Stimulated activated CD4-positive, alpha-beta T cell treated with anti-CD3 and anti-CD28 coated beads, Interleukin-1b, Interleukin-23, amount 100 ng/mL, for 4 hours (primary cell): Measurements from ENCODE around the gene ZDHHC22.
"Not testable (repeated sequence)": the region's sequence is repeated elsewhere in the genome, so short reads cannot be mapped to it uniquely, and the experiment has no call there.

Source experiments
- DNase-seq, 2 donors: peaks; one replicate each; pipeline ENCODE4 v3.0.0-alpha.2; 2020; ENCODE audit warnings: low read depth in 2 of 2

Gene ZDHHC22

GRCh38 chr14:77141214-77142004 is at the start of gene ZDHHC22:
TSS of gene ZDHHC22 (minus strand) at chr14:77141791. CDS start at chr14:77139738, 2,053 bp downstream.
- no peak for DNase-seq

- no peak for DNase-seq
Measured at GRCh38 chr14:77190977-77191376, 49.4 kb upstream of the ZDHHC22 start.

GRCh38 chr14:77189479-77189878 is 47.9 kb upstream of the ZDHHC22 start:
- DNase-seq, result no peak

GRCh38 chr14:77187649-77188012 is 46.0 kb upstream of the ZDHHC22 start:
- DNase-seq, result no peak

- DNase-seq, result no peak
Measured at GRCh38 chr14:77186911-77187648, 45.5 kb upstream of the ZDHHC22 start.

GRCh38 chr14:77185093-77185465 is 43.5 kb upstream of the ZDHHC22 start:
- DNase-seq, result no peak

- DNase-seq, result no peak
Measured at GRCh38 chr14:77184396-77185092, 43.0 kb upstream of the ZDHHC22 start.

GRCh38 chr14:77183896-77184295 is 42.3 kb upstream of the ZDHHC22 start:
- DNase-seq, result no peak

- peak; percentile 22 to 54 for DNase-seq
Measured at GRCh38 chr14:77181603-77182437, 40.2 kb upstream of the ZDHHC22 start, which contains the start of gene TMEM63C. TSS of gene TMEM63C (plus strand) at chr14:77181798. CDS start at chr14:77218814, 37,016 bp downstream.

- no peak for DNase-seq
Measured at GRCh38 chr14:77180726-77181602, 39.4 kb upstream of the ZDHHC22 start.

GRCh38 chr14:77178656-77179055 is 37.1 kb upstream of the ZDHHC22 start:
- DNase-seq, result no peak

GRCh38 chr14:77177702-77178101 is 36.1 kb upstream of the ZDHHC22 start:
- no peak for DNase-seq

GRCh38 chr14:77175843-77176242 is 34.3 kb upstream of the ZDHHC22 start:
- no peak for DNase-seq

GRCh38 chr14:77173911-77174617 is 32.5 kb upstream of the ZDHHC22 start:
- DNase-seq, result not testable (repeated sequence)

- no peak for DNase-seq
Measured at GRCh38 chr14:77172916-77173315, 31.3 kb upstream of the ZDHHC22 start.

GRCh38 chr14:77170045-77170444 is 28.5 kb upstream of the ZDHHC22 start:
- DNase-seq, result no peak

- DNase-seq, result no peak
Measured at GRCh38 chr14:77161011-77161410, 19.4 kb upstream of the ZDHHC22 start.

GRCh38 chr14:77158882-77159255 is 17.3 kb upstream of the ZDHHC22 start:
- no peak for DNase-seq

- no peak for DNase-seq
Measured at GRCh38 chr14:77158175-77158881, 16.7 kb upstream of the ZDHHC22 start.
